ENCODE data around the gene CAMSAP1.

CAMSAP1 gene

DNA sequence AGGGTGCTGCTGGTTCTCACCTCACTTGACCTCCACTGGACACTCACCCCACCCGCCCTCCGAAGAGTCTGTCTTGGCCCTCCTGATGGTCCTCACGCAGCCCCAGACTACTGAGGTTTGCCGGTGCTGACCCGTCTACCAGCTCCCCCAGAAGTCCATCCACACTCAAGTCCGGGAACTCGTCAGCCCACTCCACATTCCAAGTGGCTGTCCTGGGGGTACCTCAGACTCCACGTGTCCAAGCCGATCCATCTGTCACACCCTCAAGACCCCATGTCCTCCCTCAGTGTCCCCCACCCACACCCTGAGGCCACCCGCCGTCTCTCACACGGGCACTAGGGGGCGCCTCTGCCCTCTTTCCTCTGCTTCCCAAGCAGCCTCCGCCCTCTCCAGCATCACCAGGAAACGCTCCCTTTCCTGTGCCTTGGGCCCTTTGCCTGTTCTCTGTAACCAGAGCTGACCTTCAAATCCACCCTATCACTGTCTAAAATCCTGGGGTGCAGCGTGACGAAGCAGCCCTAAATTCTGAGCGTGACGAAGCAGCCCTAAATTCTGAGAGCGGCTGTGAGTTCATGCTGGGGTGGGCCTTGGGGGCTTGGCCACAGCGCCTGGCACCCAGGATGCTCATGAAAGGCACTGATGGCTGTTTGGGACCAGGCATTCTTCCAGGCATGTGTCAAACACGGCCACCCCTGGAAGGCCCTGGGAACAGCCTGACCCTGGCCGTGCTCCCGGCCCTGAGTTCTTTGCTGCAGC, 109.7 kb downstream of the CAMSAP1 start:
- DNase-seq (ENCODE audit: insufficient read length, low spot score) (peak; percentile 89), FAIRE-seq (no peak)
- TF ChIP-seq, protein P1, sequence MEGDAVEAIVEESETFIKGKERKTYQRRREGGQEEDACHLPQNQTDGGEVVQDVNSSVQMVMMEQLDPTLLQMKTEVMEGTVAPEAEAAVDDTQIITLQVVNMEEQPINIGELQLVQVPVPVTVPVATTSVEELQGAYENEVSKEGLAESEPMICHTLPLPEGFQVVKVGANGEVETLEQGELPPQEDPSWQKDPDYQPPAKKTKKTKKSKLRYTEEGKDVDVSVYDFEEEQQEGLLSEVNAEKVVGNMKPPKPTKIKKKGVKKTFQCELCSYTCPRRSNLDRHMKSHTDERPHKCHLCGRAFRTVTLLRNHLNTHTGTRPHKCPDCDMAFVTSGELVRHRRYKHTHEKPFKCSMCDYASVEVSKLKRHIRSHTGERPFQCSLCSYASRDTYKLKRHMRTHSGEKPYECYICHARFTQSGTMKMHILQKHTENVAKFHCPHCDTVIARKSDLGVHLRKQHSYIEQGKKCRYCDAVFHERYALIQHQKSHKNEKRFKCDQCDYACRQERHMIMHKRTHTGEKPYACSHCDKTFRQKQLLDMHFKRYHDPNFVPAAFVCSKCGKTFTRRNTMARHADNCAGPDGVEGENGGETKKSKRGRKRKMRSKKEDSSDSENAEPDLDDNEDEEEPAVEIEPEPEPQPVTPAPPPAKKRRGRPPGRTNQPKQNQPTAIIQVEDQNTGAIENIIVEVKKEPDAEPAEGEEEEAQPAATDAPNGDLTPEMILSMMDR (IDR thresholded peaks at IDR 0.05; ENCODE audit: insufficient read depth, missing control alignments), result peak; percentile 57

GRCh38 chr9:135796784-135797485, 110.4 kb downstream of the CAMSAP1 start:
- DNase-seq (ENCODE audit: insufficient read length, low spot score), result no peak
- TF ChIP-seq, protein P1 (IDR thresholded peaks at IDR 0.05; ENCODE audit: insufficient read depth, missing control alignments), result no peak
- FAIRE-seq, result no peak

DNA sequence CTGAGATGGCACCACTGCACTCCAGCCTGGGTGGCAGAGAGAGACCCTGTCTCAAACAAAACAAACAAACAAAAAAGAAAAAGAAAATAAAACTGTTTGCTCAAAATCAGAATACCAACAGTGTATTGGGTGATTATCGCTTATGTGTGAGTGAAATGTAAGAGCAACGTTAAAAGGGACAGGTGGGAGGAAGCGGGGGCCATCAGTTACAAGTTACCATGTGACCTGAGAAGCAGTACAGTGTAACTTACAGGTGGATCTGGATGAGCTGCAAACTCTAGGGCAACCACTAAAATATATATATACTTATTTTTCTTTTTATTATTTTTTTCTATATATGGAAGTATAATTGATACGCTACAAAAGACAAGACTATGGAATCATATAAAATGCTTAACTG, 112.0 kb downstream of the CAMSAP1 start:
- no peak for DNase-seq (ENCODE audit: insufficient read length, low spot score)
- TF ChIP-seq, protein P1 (IDR thresholded peaks at IDR 0.05; ENCODE audit: insufficient read depth, missing control alignments), result no peak
- FAIRE-seq, result no peak

DNA sequence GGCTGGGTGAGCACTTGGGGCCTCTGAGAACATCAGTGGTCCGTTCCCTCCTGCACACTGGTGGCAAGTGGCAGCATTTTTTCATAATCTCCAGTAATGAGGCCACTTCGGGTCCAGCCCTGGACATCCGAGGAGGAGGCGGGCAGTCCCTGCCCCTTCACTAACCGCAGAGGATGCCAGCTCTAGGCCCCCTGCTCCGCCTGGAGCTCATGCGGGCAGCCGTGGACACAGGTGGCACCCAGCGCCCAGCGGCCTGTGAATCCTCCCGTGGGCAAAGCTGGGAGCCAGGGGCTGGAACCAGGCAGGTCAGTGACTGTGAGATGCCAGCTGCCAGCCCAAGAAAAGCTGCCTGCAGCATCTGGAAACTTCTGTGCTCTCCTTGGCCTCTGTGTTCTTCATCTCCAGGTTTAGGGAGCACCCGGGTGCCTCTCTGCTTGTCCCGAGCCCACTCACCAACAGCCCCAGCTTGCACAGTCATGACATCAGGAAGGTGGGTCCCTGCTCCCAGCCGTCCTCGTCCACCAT, 112.9 kb downstream of the CAMSAP1 start:
- FAIRE-seq (no peak), DNase-seq (ENCODE audit: insufficient read length, low spot score) (no peak)
- TF ChIP-seq, protein P1 (IDR thresholded peaks at IDR 0.05; ENCODE audit: insufficient read depth, missing control alignments), result no peak

GRCh38 chr9:135794057-135794335, 113.3 kb downstream of the CAMSAP1 start:
- no peak for FAIRE-seq
- DNase-seq (ENCODE audit: insufficient read length, low spot score), result no peak
- TF ChIP-seq, protein P1 (IDR thresholded peaks at IDR 0.05; ENCODE audit: insufficient read depth, missing control alignments), result no peak

DNA sequence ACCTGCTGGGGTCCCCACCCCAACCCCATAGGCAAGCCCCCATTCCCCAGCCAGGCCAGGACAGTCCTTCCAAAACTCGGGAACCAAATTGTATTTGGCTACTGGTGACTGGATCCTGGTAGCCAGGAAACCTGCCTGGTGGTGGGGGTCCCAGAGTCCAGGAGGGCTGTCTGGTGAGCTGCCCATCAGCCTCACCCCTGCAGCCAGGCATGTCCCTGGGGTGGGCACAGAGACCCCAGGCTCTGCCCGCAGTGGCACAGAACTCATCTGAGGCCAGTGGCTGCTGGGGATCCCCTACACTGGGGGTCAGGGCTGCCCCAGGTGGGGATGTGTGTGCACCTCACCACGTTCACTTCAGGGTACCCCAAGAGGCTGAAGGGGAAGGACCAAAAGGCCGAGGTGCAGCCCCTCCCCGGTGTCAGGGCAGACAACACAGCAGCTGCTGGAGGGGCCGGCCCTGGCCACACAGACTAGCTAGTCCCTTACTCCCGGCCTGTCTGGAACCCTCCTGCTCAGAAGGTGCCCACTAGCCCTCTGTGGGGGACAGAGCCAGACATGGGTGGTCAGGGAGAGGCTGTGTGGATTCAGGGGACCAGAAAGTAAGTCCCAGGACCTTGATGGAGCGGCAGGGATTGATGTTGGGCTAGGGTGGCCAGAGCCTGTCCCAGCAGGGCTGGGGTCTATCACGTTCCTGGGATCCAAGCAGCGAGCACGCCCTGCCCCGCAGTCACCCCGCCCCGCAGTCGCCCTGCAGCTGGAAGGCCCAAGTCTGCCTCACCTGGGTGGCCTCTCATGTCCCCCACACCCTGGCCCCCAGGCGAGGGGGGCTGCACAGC, 113.9 kb downstream of the CAMSAP1 start:
- FAIRE-seq, result no peak
- TF ChIP-seq, protein P1 (IDR thresholded peaks at IDR 0.05; ENCODE audit: insufficient read depth, missing control alignments), result no peak
- DNase-seq (ENCODE audit: insufficient read length, low spot score), result no peak
